ENCODE measurements around the gene SUSD6.

SUSD6 gene

DNA sequence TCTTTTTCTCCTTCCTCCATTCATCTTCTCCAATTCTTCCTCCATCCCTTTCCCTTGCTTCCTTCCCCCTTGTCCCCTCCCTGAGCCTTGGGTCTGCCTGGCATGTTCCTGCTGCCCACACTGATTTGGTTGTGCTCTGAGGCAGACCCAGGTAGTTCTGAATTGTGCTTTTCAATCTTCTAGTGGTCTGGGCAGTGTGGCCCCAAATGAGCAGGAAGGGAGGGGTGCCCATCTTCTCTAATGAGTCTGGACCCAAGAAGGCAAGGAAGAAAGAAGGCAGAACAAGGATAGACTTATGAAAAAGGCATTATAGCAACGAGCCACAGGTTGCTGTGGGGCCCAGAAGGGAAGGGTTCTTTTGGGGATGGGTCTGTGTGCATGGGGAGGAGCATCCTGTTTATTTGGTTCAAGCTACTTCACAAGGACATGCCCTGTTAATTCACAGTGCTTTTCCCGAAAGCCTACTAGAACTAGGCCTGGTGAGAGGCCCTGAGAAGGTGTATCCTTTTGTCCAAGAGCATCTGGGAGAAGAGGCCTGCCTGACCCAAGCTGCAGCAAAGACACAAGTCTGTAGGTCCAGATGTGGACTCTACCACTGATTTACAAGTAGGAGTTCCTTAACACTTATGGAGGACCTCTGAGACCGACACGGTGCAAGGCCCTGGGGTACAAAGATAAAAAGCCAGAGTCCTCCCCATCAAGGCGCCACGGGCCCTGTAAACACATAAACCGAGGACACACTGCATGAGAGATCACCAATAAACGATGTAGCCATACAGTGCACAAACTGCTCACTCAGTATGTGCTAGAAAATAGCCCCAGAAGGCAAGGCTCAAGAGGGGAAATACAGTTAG is 1.1 kb upstream of the SUSD6 start:
- H3K36me3 ChIP-seq (ENCODE audit: control insufficient read depth in 5 of 5, insufficient read depth in 5 of 5, low read length in 5 of 5): no peaks in the 10 kb centered on the region
- H3K9ac ChIP-seq (ENCODE audit: low read length in 5 of 5): peak overlapping the region in 4 of 5 donors; percentile 38 to 69 (median 62)
- peak overlapping the region; percentile 67 to 84 (median 71) for H3K4me3 ChIP-seq (ENCODE audit: low read depth in 1 of 5, low read length in 5 of 5)
- peaks cover 16 to 67% (median 60%) of the 10 kb centered on the region in 5 donors for H3K4me1 ChIP-seq (ENCODE audit: control insufficient read depth in 5 of 5, insufficient read depth in 5 of 5, low read length in 5 of 5)
- peak overlapping the region; percentile 88 for H3K27ac ChIP-seq (ENCODE audit: low read depth, low read length)
- no peaks in the 10 kb centered on the region for H3K27me3 ChIP-seq (ENCODE audit: control insufficient read depth in 5 of 5, insufficient read depth in 4 of 5, low read length in 5 of 5)
- no peaks in the 10 kb centered on the region for H3K9me3 ChIP-seq (ENCODE audit: control insufficient read depth in 5 of 5, low read length in 5 of 5)

DNA sequence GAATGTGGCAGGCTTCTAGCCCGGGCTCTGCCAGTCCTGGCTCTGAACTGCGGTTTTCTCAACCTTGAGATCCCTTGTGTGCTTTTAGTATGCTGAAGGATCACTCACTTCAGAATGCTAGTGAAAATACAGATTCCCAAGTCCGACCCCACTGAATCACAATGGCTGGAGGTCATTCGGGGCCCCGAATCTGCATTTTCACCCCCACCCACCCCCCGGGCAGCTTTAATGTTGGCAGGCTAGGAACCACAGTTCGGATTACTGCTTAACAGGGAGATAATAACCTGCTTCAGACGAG is 573 bp upstream of the SUSD6 start:
- Histone ChIP-seq H3K9ac (ENCODE audit: low read length in 5 of 5) (peak overlapping the region in 4 of 5 donors; percentile 38 to 69 (median 62)), H3K9me3 (ENCODE audit: control insufficient read depth in 5 of 5, low read length in 5 of 5) (no peaks in the 10 kb centered on the region), H3K36me3 (ENCODE audit: control insufficient read depth in 5 of 5, insufficient read depth in 5 of 5, low read length in 5 of 5) (no peaks in the 10 kb centered on the region), H3K4me3 (ENCODE audit: low read depth in 1 of 5, low read length in 5 of 5) (peak overlapping the region; percentile 67 to 84 (median 71)), H3K4me1 (ENCODE audit: control insufficient read depth in 5 of 5, insufficient read depth in 5 of 5, low read length in 5 of 5) (peaks cover 17 to 69% (median 63%) of the 10 kb centered on the region in 5 donors), H3K27me3 (ENCODE audit: control insufficient read depth in 5 of 5, insufficient read depth in 4 of 5, low read length in 5 of 5) (no peaks in the 10 kb centered on the region), H3K27ac (ENCODE audit: low read depth, low read length) (peak overlapping the region; percentile 88)

DNA sequence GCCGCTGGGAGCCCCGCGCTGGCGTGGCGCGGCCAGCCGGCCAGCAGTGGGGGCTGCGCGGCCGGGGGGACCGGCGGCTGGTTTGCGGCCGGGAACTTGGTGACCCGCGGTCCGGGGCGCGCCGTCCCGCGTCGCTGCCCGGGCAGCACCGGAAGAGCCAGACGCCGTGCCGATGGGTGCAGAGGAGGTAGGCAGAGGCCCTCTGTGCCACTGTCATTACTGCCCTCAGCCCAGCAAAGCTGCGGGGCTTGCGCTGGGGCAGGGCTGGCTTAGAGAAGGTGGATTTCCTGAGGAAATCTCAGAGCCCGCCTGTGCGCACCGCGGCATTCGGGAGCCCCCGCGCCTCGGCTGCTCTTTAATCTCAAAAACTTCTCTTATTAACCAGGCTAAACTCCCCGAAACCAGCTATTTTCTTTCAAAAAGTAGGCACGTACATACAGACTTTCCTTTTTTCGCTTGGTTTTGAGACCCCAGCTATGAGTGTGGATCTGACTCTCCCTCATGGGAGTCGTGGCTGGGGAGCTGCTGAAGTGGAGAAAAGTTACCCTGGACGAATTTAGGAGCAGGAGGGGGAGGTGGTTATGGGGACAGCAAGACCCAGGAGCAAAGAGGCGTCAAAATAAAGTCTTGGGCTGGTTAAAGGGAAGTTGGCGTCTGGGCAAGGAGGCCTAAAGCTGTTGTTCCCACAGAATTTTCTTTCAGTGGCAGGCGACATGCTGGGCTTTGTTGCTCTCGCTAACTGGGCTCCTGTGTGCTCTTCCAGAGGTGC is 802 bp downstream of the SUSD6 start:
- H3K27me3 ChIP-seq (ENCODE audit: control insufficient read depth in 5 of 5, insufficient read depth in 4 of 5, low read length in 5 of 5): no peaks in the 10 kb centered on the region
- peak overlapping the region; percentile 84 to 92 (median 91) for H3K4me3 ChIP-seq (ENCODE audit: low read depth in 1 of 5, low read length in 5 of 5)
- H3K36me3 ChIP-seq (ENCODE audit: control insufficient read depth in 5 of 5, insufficient read depth in 5 of 5, low read length in 5 of 5): no peaks in the 10 kb centered on the region
- peak overlapping the region; percentile 98 for H3K27ac ChIP-seq (ENCODE audit: low read depth, low read length)
- peak overlapping the region; percentile 88 to 97 (median 91) for H3K9ac ChIP-seq (ENCODE audit: low read length in 5 of 5)
- H3K4me1 ChIP-seq (ENCODE audit: control insufficient read depth in 5 of 5, insufficient read depth in 5 of 5, low read length in 5 of 5): peaks cover 22 to 69% (median 63%) of the 10 kb centered on the region in 5 donors
- no peaks in the 10 kb centered on the region for H3K9me3 ChIP-seq (ENCODE audit: control insufficient read depth in 5 of 5, low read length in 5 of 5)

DNA sequence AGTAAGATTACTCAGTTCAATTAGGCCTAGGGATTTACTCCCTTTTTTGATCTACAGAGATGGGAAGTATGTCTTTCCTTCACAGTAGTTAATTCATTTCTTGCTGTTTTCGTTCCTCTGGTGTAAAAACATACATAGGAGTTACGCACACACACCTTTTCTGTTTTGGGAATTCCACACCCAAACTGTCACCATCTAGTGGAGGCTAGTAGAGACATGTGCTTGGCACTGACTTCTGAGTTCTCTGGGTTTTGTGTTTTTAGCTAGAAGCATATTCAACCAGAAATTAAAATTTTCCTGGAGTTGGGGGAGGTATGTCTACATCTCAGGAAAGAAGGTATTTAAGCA is 1.4 kb downstream of the SUSD6 start:
- H3K9me3 ChIP-seq (ENCODE audit: control insufficient read depth in 5 of 5, low read length in 5 of 5): no peaks in the 10 kb centered on the region
- peak overlapping the region; percentile 88 to 97 (median 91) for H3K9ac ChIP-seq (ENCODE audit: low read length in 5 of 5)
- H3K4me1 ChIP-seq (ENCODE audit: control insufficient read depth in 5 of 5, insufficient read depth in 5 of 5, low read length in 5 of 5): peaks cover 21 to 71% (median 65%) of the 10 kb centered on the region in 5 donors
- H3K36me3 ChIP-seq (ENCODE audit: control insufficient read depth in 5 of 5, insufficient read depth in 5 of 5, low read length in 5 of 5): no peaks in the 10 kb centered on the region
- peak overlapping the region; percentile 84 to 92 (median 91) for H3K4me3 ChIP-seq (ENCODE audit: low read depth in 1 of 5, low read length in 5 of 5)
- peak overlapping the region; percentile 98 for H3K27ac ChIP-seq (ENCODE audit: low read depth, low read length)
- no peaks in the 10 kb centered on the region for H3K27me3 ChIP-seq (ENCODE audit: control insufficient read depth in 5 of 5, insufficient read depth in 4 of 5, low read length in 5 of 5)

DNA sequence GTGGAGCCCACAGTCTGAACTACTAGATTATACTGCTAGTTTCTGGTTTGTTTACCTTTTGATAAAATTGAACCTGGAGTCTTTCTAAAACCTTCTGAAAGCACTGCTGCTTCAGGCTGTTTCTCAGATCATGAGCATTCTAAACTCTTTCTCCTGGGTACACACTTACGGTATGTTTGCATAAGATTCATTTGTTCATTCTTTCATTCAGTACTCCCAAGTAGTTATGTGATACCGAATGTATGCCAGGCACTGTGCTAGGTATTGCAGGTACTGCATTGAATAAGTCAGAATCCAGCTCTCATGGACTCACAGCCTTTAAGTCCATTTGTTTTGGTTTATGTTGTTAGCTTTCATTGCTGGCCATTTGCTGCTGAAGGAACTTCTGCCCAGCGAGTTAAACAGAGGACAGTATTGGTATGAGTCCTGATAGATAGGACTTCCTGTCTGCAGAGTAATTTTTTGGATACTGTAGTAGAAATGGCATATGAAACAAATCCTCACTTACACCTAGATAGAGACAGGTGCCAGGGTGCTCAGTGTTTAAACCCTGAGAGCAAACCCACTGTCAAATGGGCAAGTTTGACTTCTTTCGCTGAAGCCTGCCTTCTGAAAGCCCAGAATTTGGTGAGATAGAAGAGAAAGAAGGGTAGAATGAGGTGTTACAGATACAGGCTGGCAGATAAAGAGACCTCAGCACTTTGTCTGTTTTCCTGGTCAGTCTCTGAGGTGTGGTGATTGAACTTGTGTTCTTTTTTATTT is 2.1 kb downstream of the SUSD6 start:
- Histone ChIP-seq H3K4me1 (ENCODE audit: control insufficient read depth in 5 of 5, insufficient read depth in 5 of 5, low read length in 5 of 5) (peaks cover 21 to 78% (median 73%) of the 10 kb centered on the region in 5 donors), H3K27me3 (ENCODE audit: control insufficient read depth in 5 of 5, insufficient read depth in 4 of 5, low read length in 5 of 5) (no peaks in the 10 kb centered on the region), H3K9me3 (ENCODE audit: control insufficient read depth in 5 of 5, low read length in 5 of 5) (no peaks in the 10 kb centered on the region), H3K9ac (ENCODE audit: low read length in 5 of 5) (peak overlapping the region in 4 of 5 donors; percentile 40 to 93 (median 91)), H3K36me3 (ENCODE audit: control insufficient read depth in 5 of 5, insufficient read depth in 5 of 5, low read length in 5 of 5) (no peaks in the 10 kb centered on the region), H3K27ac (ENCODE audit: low read depth, low read length) (peak overlapping the region; percentile 98), H3K4me3 (ENCODE audit: low read depth in 1 of 5, low read length in 5 of 5) (peak overlapping the region; percentile 84 to 92 (median 91))

DNA sequence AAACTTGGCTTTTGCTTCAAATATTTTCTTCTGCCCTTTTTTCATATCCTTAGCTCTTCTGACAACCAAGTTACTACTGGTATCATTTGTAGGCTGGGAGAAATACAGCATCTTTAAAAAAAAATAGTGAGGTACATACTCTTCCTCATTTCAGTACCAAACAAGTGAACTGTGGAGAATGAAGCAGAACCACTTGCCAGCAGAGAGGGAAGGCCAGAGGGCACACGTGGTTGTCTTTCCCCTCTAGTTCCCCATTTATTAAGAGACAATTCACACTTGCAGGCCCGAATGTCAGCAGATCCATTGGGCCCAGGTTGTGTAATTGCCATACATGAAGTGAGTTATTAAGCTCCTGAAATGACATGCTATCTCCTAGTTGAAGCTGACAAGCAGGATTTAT is 3.2 kb downstream of the SUSD6 start:
- no peaks in the 10 kb centered on the region for H3K27me3 ChIP-seq (ENCODE audit: control insufficient read depth in 5 of 5, insufficient read depth in 4 of 5, low read length in 5 of 5)
- no peaks in the 10 kb centered on the region for H3K36me3 ChIP-seq (ENCODE audit: control insufficient read depth in 5 of 5, insufficient read depth in 5 of 5, low read length in 5 of 5)
- peak overlapping the region; percentile 75 for H3K27ac ChIP-seq (ENCODE audit: low read depth, low read length)
- no peak overlapping the region for H3K4me3 ChIP-seq (ENCODE audit: low read depth in 1 of 5, low read length in 5 of 5)
- H3K9ac ChIP-seq (ENCODE audit: low read length in 5 of 5): no peak overlapping the region
- no peaks in the 10 kb centered on the region for H3K9me3 ChIP-seq (ENCODE audit: control insufficient read depth in 5 of 5, low read length in 5 of 5)
- peaks cover 21 to 89% (median 83%) of the 10 kb centered on the region in 5 donors for H3K4me1 ChIP-seq (ENCODE audit: control insufficient read depth in 5 of 5, insufficient read depth in 5 of 5, low read length in 5 of 5)

DNA sequence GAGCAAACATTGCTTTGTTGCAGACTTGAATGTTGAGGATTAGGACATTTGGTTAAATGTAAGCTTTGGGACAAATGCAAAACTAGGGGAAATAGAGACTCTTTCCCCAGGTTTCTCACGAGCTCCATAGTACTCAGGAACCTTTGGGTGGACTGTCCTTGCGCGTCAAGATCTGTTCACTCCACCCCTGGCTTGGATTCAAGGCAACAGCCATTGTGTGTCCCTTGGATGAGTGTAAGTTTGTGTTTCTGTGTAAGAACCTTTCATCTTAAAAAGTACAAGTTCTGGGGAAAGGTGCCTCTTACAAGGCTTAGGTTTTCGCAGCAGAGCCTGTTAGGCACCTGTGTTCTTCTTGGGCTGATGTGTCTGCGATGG is 3.7 kb downstream of the SUSD6 start:
- H3K9ac ChIP-seq (ENCODE audit: low read length in 5 of 5): peak overlapping the region in 4 of 5 donors; percentile 23 to 69 (median 57)

DNA sequence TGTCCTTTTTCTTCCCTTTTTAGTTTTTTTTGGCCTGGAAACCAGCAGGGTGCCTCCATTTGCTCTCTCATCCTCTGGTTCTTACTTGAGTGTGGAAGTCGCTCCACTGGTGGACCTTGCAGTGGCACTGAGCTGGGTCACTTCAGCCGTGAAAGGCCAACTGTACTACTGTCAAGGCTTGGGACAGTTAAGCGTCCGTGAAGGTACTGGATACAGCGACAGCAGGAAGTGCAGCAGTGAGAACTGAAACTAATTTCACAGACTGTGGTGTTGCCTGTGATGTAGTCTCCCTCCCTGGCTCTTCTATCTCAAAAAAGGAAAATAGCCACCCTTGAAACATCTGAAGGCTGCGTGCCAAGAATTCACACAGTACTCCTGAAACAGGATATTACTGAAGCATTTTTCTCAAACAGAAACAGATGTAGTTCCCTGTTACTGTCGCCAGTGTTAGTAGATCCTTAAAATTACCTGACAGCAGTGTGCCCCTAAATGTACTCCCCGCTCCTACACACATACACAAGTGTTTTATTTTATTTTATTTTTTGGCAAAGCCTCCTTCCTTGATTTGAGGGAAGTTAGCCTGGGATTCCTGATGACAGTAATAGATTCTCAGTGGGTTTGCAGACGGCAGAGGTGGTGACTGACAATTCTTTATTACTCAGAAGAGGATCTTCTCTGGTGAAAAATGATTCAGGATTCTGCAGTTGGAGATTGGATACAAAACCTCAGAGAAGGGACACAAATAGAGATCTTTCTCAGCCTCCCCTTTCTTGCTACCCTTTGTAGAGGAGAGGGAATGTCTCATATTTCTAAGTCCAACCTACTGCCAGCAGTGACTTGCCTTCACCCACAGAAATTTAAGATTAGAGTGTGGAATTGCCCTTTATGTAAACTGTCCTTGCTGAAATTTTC is 4.4 kb downstream of the SUSD6 start:
- no peaks in the 10 kb centered on the region for H3K9me3 ChIP-seq (ENCODE audit: control insufficient read depth in 5 of 5, low read length in 5 of 5)
- H3K36me3 ChIP-seq (ENCODE audit: control insufficient read depth in 5 of 5, insufficient read depth in 5 of 5, low read length in 5 of 5): no peaks in the 10 kb centered on the region
- peaks cover 17 to 90% (median 84%) of the 10 kb centered on the region in 5 donors for H3K4me1 ChIP-seq (ENCODE audit: control insufficient read depth in 5 of 5, insufficient read depth in 5 of 5, low read length in 5 of 5)
- H3K27ac ChIP-seq (ENCODE audit: low read depth, low read length): peak overlapping the region; percentile 75
- peak overlapping the region in 4 of 5 donors; percentile 23 to 69 (median 57) for H3K9ac ChIP-seq (ENCODE audit: low read length in 5 of 5)
- H3K27me3 ChIP-seq (ENCODE audit: control insufficient read depth in 5 of 5, insufficient read depth in 4 of 5, low read length in 5 of 5): no peaks in the 10 kb centered on the region
- H3K4me3 ChIP-seq (ENCODE audit: low read depth in 1 of 5, low read length in 5 of 5): peak overlapping the region in 4 of 5 donors; percentile 21 to 50 (median 48)

More for the DNA sequence above, 3.7 kb downstream of the SUSD6 start:
- Histone ChIP-seq H3K27me3 (ENCODE audit: control insufficient read depth in 5 of 5, insufficient read depth in 4 of 5, low read length in 5 of 5) (no peaks in the 10 kb centered on the region), H3K9me3 (ENCODE audit: control insufficient read depth in 5 of 5, low read length in 5 of 5) (no peaks in the 10 kb centered on the region), H3K27ac (ENCODE audit: low read depth, low read length) (peak overlapping the region; percentile 75), H3K36me3 (ENCODE audit: control insufficient read depth in 5 of 5, insufficient read depth in 5 of 5, low read length in 5 of 5) (no peaks in the 10 kb centered on the region), H3K4me1 (ENCODE audit: control insufficient read depth in 5 of 5, insufficient read depth in 5 of 5, low read length in 5 of 5) (peaks cover 21 to 91% (median 84%) of the 10 kb centered on the region in 5 donors), H3K4me3 (ENCODE audit: low read depth in 1 of 5, low read length in 5 of 5) (peak overlapping the region in 4 of 5 donors; percentile 21 to 50 (median 48))

DNA sequence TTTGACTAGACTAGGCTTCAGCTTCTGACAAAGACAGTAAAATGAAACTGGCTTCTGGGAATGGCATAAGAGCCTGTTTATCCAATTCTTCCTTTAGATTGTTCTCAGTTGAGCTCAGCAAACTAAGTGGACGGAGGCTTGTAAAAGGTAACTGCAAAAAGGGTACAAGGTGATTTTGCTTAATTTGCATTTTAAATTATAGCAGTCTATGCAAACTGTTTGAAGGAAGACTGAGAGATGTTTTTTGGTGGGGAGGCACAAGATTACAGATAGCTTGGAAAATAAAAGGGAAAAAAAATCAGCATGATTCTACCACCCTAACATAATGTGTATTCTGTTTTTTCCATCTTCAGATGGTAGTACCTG is 5.0 kb downstream of the SUSD6 start:
- Histone ChIP-seq H3K9me3 (ENCODE audit: control insufficient read depth in 5 of 5, low read length in 5 of 5) (no peaks in the 10 kb centered on the region), H3K27ac (ENCODE audit: low read depth, low read length) (peak overlapping the region; percentile 75), H3K27me3 (ENCODE audit: control insufficient read depth in 5 of 5, insufficient read depth in 4 of 5, low read length in 5 of 5) (no peaks in the 10 kb centered on the region), H3K4me3 (ENCODE audit: low read depth in 1 of 5, low read length in 5 of 5) (peak overlapping the region in 1 of 5 donors; percentile 48), H3K36me3 (ENCODE audit: control insufficient read depth in 5 of 5, insufficient read depth in 5 of 5, low read length in 5 of 5) (no peaks in the 10 kb centered on the region), H3K4me1 (ENCODE audit: control insufficient read depth in 5 of 5, insufficient read depth in 5 of 5, low read length in 5 of 5) (peaks cover 17 to 91% (median 83%) of the 10 kb centered on the region in 5 donors), H3K9ac (ENCODE audit: low read length in 5 of 5) (peak overlapping the region in 2 of 5 donors; percentile 23 to 69)
